ENCODE results near the gene SUPT7L.
"Not testable (repeated sequence)": the region's sequence is repeated elsewhere in the genome, so short reads cannot be mapped to it uniquely, and the experiment has no call there.

Gene SUPT7L

DNA sequence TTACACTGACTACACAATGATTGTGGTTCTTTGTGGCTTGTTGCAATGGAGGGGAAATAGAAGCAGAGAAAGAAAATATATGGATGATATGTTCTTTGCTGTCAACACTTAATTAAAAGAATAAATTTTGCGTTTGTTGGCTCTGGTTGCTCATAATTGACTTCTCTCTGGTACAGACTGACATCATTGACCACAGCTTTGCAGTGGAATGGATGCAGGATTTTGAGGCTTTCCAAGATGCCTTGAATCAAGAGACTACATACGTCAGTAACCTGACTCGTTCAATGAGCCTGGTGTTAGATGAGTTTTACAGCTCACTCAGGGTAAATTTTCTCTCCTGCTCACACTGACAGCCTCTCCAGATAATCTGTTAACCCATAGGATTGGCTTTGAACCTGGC lies 24.7 kb downstream of the SUPT7L start:
- DNase-seq (ENCODE audit: low read depth, low spot score): no peak

DNA sequence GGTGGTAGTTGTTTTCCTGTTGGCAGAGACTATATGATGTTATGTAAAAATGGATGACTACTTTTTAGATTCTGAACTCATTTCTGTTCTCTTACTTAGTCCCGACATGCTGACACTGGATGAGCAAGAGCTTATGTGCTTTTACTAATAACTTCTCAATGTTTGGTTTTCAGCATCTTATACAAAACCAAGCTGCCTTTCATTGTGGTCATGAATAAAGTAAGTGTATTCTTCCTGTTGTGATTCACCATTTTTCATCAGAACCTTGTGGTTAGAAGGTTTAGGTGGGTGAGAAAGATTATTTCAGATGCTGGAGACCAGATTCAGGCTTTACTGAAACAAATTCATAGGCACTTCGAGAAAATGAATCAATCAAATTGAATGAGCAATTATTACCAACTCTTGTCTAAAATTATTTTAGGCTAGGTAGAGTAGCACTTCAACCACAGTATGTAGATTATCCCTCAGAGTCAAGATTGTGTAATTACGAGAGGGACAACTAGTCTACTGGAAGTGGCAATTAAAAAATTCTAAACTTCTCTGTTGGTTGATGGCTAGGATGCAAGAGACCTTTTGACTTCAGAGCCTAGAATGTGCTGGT lies 25.3 kb downstream of the SUPT7L start:
- DNase-seq (ENCODE audit: low read depth, low spot score): no peak

DNA sequence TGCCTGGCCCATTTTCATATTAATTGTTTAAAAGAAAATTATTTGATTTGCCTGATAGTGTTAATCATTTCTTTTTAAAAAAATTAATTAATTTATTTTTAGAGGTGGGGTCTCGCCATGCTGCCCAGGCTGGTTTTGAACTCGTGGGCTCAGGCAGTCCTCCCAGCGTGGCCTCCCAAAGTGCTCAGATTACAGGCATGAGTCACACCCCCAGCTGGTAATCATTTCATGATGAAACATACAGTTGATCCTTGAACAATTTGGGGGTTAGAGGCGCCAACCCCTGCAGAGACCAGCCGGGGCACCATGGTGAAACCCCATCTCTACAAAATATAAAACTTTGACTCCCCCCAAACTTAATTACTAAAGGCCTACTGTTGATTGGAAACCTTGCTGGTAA lies 26.6 kb downstream of the SUPT7L start:
- no peak for DNase-seq (ENCODE audit: low read depth, low spot score)

DNA sequence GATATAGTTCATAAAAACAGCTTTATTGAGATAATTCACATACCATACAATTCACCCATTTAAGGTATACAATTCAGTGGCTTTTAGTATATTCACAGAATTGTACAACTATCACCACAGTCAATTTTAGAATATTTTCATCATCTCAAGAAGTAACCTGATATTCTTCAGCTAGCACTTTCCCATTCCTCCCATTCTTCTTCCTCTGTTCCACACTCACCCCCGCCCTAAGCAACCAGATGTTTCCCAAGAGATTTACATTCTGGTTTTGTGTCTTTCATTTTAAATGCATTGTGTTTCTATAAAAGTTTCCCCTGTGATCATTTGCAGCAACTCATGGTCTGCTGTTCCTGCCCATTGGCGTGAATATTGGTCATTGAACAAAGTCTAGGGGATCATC lies 29.1 kb downstream of the SUPT7L start:
- no peak for DNase-seq (ENCODE audit: low read depth, low spot score)

DNA sequence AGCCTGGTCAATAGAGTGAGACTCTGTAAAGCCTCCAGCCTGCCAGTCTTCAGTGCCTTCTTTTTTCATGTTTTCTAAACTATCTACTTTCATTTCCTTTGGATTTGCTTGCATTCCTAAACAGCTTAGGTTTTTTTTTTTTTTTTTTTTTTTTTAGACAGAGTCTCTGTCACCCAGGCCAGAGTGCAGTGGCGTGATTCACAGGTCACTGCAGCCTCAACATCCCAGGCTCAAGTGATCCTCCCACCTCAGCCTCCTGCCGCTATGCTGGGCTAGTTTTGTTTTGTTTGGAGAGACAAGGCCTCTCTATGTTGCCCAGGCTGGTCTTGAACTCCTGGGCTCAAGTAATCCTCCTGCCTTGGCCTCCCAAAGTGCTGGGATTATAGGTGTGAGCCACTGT lies 33.2 kb downstream of the SUPT7L start:
- DNase-seq (ENCODE audit: low read depth, low spot score): not testable (repeated sequence)

DNA sequence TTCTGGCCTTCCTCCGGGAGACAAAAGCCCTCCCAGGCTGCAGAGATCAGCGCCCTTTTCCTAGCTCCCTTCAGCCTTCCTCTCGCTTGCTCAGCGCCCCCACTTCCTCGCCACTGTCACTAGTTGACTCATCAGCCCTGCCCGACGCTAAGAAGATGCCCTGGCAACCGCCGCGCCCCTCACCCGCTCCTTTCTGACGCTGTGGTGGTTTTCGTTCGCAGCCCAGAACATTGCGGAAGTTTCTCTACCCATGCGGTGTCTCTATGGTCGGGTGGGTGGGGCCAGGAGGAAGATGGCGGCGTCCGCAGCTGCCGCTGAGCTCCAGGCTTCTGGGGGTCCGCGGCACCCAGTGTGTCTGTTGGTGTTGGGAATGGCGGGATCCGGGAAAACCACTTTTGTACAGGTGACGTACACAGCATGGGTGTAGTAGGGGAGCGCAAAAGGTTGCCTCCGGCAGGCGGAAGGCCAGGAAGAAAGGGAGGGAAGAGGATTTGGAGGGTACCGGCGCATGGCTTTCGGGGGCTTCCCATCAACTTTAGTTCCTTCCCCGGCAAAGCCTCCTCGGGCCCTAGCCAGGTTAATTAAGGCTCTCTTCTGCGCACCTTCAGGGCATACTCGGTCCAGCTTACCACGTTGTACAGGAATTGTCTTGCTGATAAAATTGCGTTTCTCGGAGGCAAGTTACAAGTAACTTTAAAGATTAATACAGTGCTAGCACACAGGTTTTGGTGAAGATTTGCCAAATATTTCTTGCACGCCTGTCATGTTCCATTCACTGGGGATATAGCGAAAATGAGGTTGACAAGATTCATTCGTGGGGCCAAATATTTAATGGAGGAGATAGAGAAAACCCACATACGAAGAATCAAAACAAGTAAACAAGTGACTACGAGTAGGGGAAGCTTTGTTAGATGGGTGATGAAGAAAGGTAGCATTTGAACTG lies 34.4 kb downstream of the SUPT7L start, which contains the start of the genes CCDC121 and GPN1:
Gene CCDC121, minus strand, starts transcription at position 246 of the 943 bp plus-strand sequence. CDS start 1,213 bp downstream, outside the sequence.
Gene GPN1, plus strand, starts transcription at position 284 of the 943 bp plus-strand sequence. Its CDS starts 9 bp downstream, at position 293.
- DNase-seq (ENCODE audit: low read depth, low spot score): peak; percentile 88

DNA sequence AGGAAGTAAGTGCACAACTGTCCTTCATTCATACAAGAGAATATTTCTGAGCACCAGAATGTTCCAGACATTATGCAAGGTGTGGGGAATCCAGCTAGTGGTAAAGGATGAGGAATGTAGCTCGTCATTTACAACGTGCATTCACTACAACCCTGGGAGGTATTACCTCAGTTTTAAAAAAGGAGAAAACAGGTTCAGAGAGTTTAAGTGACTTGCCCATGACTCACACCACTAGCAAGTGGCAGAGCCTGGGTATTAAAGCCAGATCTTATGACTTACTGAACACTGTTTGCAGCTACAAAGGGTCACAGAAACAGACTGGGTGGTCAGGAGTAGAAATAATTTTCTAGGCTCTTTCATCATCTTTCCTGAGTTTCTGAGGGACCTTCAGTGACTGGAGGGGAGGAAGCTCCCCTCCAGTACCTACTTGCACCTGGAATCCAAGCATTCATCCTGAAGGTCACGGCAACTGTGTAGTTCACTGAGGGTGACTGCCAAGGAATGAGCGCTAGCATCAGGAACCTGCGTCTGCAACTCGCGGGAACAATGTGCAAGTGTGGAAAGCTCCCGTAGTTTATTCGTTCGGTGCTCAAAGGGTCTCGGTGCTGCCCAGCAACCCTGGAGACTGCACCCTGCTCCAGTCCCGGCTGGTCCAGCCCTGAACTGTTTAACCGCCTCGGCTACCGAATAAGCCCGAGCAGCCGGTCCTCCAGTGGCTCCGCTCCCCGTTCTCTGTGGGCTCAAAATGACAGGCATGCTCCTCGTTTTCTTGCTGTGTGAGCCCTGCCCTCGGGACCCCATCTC lies 35.2 kb downstream of the SUPT7L start:
- peak; percentile 42 for DNase-seq (ENCODE audit: low read depth, low spot score)

DNA sequence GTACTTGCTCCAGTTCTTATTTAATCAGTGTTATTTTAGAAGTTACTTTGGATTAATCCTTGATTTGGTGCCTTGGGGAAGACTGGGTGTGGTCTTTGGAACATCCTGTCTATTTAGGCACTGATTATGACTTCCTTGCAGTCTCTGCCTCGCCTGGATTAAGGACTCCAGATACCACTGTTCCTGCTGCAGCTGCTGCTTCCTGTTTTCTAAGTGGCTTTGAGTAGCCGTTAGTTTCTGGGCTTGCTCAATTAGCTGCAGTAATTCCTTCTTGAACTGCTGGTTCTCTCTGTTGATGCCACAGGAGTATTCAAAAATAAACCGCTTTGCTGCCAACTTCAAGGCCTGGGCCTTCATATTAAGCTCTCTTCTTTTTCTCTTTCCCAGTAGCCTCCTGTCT lies 36.5 kb downstream of the SUPT7L start:
- peak; percentile 19 for DNase-seq (ENCODE audit: low read depth, low spot score)

DNA sequence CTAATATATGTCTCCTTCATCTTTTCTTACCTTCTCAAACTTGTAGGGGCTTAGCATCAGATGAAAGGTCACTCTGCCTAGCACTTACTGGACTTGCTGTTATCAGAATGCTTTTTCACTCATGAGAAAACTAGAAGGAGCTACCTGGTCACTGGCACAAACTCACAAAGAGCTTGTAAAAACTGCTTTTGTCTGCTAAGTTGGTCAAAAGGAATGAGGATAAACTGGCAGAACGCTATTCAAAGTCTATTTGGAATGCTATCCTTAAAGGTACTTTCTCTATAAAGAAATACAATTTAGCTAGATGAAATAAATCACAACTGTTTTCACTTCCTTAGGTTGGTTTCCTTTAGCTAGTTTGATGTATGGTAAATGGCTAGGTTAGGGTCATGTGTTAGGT lies 37.1 kb downstream of the SUPT7L start:
- DNase-seq (ENCODE audit: low read depth, low spot score): not testable (repeated sequence)

DNA sequence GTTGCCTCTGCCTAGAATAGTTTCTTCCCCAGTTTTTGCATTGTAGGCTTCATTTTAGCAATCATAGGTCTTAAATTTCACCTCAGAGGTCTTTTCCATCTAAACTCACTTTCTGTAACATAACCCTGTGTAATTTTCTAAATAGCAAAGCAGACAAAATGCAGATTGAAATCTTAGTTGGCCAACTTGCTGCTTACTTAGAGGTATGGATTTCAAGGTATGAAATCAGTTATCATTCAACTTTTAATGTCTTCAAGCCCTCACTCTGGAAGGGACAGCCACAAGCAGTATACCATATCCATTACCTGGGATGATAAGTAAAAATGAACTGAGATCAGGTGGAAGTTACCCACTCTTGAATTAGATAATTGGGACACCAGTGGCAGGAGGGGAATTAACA lies 38.5 kb downstream of the SUPT7L start:
- DNase-seq (ENCODE audit: low read depth, low spot score): no peak

DNA sequence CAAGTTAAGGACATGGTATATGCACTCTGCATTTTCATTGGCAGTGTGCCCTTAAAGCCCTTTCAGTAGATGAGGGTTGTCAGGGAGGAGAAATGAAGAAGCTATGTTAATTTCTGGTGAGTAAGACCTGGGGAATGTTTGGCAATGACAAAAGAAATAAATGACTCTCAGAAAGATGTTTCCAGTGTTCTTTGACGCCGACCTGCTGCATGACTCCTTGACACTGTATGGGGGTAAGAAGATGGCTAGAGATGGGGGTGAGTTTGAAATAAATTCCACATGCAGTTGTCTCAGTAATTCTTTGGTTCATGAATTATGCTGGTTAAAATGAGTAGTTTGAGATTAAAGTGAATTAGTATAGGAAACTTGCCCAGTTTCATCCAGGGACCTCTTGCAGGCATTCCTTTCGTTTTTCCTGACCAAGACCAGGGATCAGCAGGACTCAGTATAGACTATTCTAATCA lies 40.5 kb downstream of the SUPT7L start:
- DNase-seq (ENCODE audit: low read depth, low spot score): no peak

DNA sequence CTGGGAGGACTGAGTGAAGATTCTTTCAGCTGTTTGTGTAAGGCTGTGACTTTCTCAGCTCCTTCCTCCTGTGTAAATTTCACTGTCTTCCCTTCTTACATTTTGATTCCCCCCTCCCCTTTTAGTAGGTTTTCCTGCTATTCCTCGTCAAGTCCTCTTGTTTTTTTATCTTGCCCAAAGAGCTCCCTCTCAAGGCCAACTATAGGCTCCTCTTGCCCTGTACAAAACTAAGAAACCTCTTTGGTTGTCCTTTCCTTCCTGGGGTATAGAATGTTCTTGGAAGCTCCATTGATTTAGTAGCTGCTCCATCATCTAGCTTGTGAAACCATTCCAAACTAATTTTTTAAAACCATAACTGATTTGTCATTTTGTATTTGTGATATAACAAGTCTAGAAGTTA lies 41.9 kb downstream of the SUPT7L start:
- peak; percentile 18 for DNase-seq (ENCODE audit: low read depth, low spot score)

DNA sequence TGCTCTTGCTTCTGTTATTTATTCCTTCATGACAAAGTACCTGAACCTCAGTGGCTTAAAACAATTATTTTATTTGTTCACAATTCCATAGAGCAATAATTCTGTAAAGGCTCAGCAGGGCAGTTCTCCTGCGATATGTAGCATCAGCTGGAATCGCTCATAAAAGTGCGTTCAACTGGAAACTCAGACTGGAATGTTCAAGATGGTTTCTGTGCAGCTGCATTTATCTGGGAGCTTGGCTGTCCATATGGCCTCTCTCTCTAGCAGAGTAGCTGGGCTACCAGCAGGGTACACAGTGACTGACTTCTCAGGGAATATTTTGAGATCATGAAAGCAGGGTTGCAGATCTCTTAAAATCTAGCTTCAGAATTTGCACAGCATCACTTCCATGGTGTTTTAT lies 48.1 kb downstream of the SUPT7L start:
- no peak for DNase-seq (ENCODE audit: low read depth, low spot score)

DNA sequence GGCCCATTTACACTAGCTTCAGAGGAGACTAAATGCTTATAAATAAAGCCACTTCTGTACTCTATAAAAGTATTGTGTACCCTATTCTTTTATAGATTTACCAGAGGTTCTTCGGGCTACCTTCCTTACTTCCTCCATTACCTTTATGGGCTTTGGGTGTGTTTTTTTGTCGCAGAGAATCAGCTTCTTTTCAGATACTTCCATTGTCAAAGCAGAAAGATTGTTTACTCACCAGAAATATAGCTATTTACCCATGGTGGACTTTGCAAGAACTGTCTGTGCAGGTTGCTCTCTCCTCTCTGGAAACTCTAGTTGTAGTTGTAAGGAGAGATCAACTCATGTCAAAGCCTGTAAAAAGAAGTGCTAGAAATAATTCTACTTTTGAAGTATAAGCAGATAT lies 49.4 kb downstream of the SUPT7L start:
- DNase-seq (ENCODE audit: low read depth, low spot score): no peak

DNA sequence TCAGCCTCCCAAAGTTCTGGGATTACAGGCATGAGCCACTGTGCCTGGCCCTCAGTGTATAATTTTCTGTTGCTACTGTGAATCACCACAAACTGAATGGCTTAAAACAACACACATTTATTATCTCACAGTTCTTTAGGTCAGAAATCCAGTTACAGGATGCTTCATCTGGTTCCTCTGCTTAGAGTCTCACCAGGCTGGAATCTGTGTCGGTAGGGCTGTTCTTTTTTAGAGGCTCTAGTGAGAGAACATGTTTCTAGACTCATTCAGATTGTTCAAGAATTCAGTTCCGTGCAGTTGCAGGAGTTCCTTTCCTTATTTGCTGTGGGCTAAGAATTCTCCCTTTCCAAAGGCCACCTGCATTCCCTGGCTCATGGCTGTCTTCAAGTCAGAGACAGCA lies 56.8 kb downstream of the SUPT7L start:
- no peak for DNase-seq (ENCODE audit: low read depth, low spot score)
